ENCODE results near the gene MTLN. TPM values are rescaled to one million over a fixed set of nuclear protein-coding genes. Genes with fewer than 3 reads are reported as not detected.

The MTLN gene
- total and polyA plus RNA-seq, 2 of the 8 experiments (the other 6 are each of a cell fraction or from before 2014, with no cell fraction given): 38.6 to 104 TPM

GRCh38 chr2:110173523-110173922 lies 38.8 kb downstream of the MTLN start:
- Histone ChIP-seq H3K27me3 (replicated peaks in 1 of 4; ENCODE audit: control insufficient read depth in 3 of 4, extremely low read depth in 1 of 4, insufficient read depth in 3 of 4, low read length in 3 of 4) (no peaks in the 10 kb centered on the region), H3K79me2 (ENCODE audit: control insufficient read depth in 1 of 2, insufficient read depth in 2 of 2, low read length in 2 of 2) (no peaks in the 10 kb centered on the region), H4K91ac (replicated peaks; ENCODE audit: insufficient read length, low read length) (no peak overlapping the region), H2BK15ac (ENCODE audit: low read length) (no peak overlapping the region), H3K79me1 (ENCODE audit: low read depth, low read length) (no peaks in the 10 kb centered on the region), H3K27ac (ENCODE audit: low read depth, low read length) (no peak overlapping the region), H3K14ac (ENCODE audit: insufficient read length) (no peak overlapping the region), H3K4me3 (ENCODE audit: extremely low read depth in 1 of 4, insufficient read depth in 2 of 4, low read depth in 3 of 4, low read length in 4 of 4) (no peak overlapping the region), H2AK5ac (ENCODE audit: low read depth, low read length) (no peak overlapping the region), H3K18ac (ENCODE audit: extremely low read depth, low read length) (no peak overlapping the region), H4K5ac (ENCODE audit: insufficient read length, low read depth, low read length) (no peak overlapping the region), H3K4me1 (replicated peaks in 1 of 4; ENCODE audit: control insufficient read depth in 3 of 4, insufficient read depth in 4 of 4, low read length in 3 of 4) (no peaks in the 10 kb centered on the region), H3K9me3 (ENCODE audit: insufficient read depth in 2 of 2, low read depth in 1 of 2, low read length in 1 of 2) (no peaks in the 10 kb centered on the region), H2BK5ac (ENCODE audit: low read depth, low read length) (no peak overlapping the region), H4K8ac (ENCODE audit: extremely low read depth, insufficient read depth, low read length) (no peak overlapping the region), H3K36me3 (ENCODE audit: control insufficient read depth in 2 of 4, insufficient read depth in 4 of 4, low read length in 3 of 4) (no peaks in the 10 kb centered on the region), H3K9ac (replicated peaks in 1 of 4; ENCODE audit: extremely low read depth in 1 of 4, low read depth in 3 of 4, low read length in 3 of 4) (no peak overlapping the region), H3K4me2 (ENCODE audit: insufficient read depth in 1 of 2, low read depth in 2 of 2, low read length in 2 of 2) (no peak overlapping the region), H3K56ac (replicated peaks; ENCODE audit: insufficient read length, low read depth, low read length) (no peak overlapping the region), H2AFZ (ENCODE audit: low read length) (no peak overlapping the region), H3K4ac (replicated peaks; ENCODE audit: insufficient read length, low read depth, low read length) (no peak overlapping the region), H2BK12ac (ENCODE audit: low read depth, low read length) (no peak overlapping the region), H3K23ac (ENCODE audit: insufficient read length) (no peak overlapping the region), H2BK20ac (ENCODE audit: low read length) (no peak overlapping the region), H4K20me1 (replicated peaks in 1 of 2; ENCODE audit: control insufficient read depth in 1 of 2, insufficient read depth in 2 of 2, low read length in 2 of 2) (no peaks in the 10 kb centered on the region), H2BK120ac (replicated peaks; ENCODE audit: low read depth, low read length) (no peak overlapping the region), H3K23me2 (ENCODE audit: low read depth, low read length) (no peaks in the 10 kb centered on the region)
- POLR2A ChIA-PET (ENCODE audit: partially characterized antibody): no interaction called here
- FAIRE-seq (no peak), DNase-seq (ENCODE audit: low read depth in 1 of 2, low spot score in 2 of 2) (no peak)
- WGBS, 2 experiments (ENCODE audit: extremely low coverage in 1 of 2, insufficient coverage in 1 of 2, insufficient read length in 1 of 2, insufficient replicate concordance in 2 of 2, low coverage in 1 of 2, low lambda C conversion rate in 2 of 2, missing lambda C conversion rate in 1 of 2): 88% methylated on average over 1 of the region's 1 CpG; no CpG with 5 or more reads in 1 of the 2 experiments
- CTCF ChIA-PET (ENCODE audit: partially characterized antibody): no interaction called here
- no peak for TF ChIP-seq SIRT6 (IDR thresholded peaks at IDR 0.05; ENCODE audit: low read length)
- no peak for TF ChIP-seq SP1 (IDR thresholded peaks at IDR 0.05; ENCODE audit: low read depth, low read length)
- no peak for TF ChIP-seq SIN3A (conservative IDR thresholded peaks at IDR 0.05 in 1 of 2, IDR thresholded peaks at IDR 0.05 in 1 of 2; ENCODE audit: low read depth in 1 of 2, low read length in 2 of 2)
- TF ChIP-seq USF2 (IDR thresholded peaks at IDR 0.05; ENCODE audit: low read length): no peak
- TF ChIP-seq BRCA1 (IDR thresholded peaks at IDR 0.05; ENCODE audit: low read depth, low read length): no peak
- no peak for TF ChIP-seq JUND (IDR thresholded peaks at IDR 0.05; ENCODE audit: low read length)
- TF ChIP-seq CHD2 (IDR thresholded peaks at IDR 0.05; ENCODE audit: low read length): no peak
- TF ChIP-seq NANOG (IDR thresholded peaks at IDR 0.05; ENCODE audit: insufficient read depth, low read depth, low read length, poor library complexity, severe bottlenecking): no peak
- TF ChIP-seq TEAD4 (IDR thresholded peaks at IDR 0.05; ENCODE audit: low read depth, low read length): no peak

All from H1 (cell line).